Endometrial microvascular endothelial cells (primary cell): Measurements from ENCODE around the gene SAMD3. TPM values are rescaled to one million over a fixed set of nuclear protein-coding genes. Genes with fewer than 3 reads are reported as not detected.
"Not testable (repeated sequence)": the region's sequence is repeated elsewhere in the genome, so short reads cannot be mapped to it uniquely, and the experiment has no call there.

Experiments used
- in situ Hi-C: cut with HindIII; loops from 2 replicates; pipeline ENCODE4 v1.10.0; 2017; ENCODE audit warnings: low sequenced_read_pairs, low pct_unique_long_range_greater_than_20kb; ENCODE audit errors: inconsistent ontology term
- total RNA-seq: library from RNA; depleted of rRNA; stranded (reverse); fragments of >200 nt; gene quantifications from one replicate; pipeline ENCODE4 v1.2.3, GENCODE V29; 2015; ENCODE audit errors: inconsistent ontology term

Gene SAMD3, protein sequence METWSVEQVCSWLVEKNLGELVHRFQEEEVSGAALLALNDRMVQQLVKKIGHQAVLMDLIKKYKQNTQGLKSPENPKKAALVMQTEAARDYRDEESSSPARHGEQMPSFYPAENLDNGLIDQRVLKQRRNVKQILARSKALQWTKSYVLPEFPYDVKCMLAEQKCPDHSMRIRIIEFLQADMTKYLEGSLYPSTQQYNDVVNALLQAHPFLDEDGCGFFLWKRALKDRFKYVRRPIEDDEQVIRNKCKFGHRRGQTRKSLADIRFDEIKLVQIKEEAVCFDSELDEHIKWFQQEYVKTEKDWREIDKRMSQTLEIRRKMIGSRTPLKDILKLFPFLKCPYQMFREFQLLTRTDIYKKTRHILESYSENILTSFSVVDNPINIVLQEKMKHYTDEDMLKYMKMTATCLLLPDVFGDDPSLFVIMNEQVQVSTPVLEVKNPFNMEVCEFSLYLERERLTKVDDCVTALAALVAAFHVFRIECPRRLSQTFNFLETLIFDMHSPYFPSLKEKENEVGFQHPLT
- total RNA-seq = not detected

DNA sequence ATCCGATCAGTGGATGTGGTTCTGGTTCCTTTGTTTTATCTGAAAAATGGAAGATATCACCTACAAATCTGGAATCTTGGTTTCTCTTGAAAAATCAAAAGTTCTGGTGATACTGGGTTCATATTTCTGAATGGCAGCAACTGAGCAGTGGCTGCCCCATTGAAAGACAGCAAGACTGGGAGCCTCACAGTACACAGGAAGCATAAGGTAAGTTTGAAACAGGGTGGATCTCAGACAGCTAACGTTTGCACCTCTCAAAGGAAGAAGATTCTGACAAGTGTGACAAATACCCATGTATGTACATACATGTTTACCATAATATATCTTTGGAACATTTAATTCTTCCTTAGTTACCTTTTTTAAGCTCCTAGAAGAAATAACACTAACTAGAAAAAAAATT lies at the start of gene SAMD3:
SAMD3 (minus strand) TSS at position 177 of the 400 bp plus-strand sequence. CDS start 7,678 bp downstream, outside the sequence.
- in situ Hi-C loops = no loop called here

DNA sequence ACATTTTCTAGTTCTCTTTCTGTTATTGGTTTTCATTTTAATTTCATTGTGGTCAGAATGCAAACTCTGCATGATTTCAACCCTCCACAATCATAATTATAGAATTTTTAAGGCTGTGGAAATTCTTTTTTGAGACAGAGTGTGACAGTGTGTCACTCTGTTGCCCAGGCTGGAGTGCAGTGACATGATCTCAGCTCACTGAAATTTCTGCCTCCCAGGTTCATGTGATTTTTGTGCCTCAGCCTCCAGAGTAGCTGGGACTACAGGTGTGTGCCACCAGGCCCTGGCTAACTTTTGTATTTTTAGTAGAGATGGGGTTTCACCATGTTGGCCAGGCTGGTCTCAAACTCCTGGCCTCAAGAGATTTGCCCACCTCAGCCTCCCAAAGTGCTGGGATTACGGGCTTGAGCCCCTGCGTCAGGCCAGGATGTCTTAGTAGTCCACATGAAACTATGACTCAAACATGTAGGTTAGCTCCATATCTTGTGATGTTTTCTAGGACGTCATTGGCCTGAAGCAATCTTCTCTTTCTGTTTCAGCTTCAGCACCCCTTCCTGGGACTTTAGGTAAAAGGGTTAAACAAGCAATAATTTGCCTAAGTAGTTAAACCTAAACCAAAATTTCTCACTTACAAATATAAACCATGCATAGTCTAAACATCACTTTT lies 47.4 kb upstream of the SAMD3 start:
- in situ Hi-C loops = no loop called here

DNA sequence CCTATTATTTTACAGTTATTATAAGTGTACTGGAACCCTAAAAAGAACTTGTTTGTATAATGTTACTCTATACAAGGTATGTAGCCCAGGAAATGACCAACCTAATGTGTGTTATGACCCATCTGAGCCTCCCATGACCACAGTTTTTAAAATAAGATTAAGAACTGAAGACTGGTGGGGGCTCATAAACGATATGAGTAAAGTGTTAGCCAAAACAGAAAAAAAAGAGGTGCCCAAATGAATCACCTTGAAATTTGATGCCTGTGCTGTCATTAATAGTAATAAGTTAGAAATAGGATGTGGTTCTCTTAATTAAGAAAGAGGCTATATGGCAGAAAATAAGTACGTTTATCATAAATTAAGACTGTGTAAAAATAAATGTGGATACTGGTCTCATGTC lies 42.8 kb upstream of the SAMD3 start:
- in situ Hi-C loops = not testable (repeated sequence)

DNA sequence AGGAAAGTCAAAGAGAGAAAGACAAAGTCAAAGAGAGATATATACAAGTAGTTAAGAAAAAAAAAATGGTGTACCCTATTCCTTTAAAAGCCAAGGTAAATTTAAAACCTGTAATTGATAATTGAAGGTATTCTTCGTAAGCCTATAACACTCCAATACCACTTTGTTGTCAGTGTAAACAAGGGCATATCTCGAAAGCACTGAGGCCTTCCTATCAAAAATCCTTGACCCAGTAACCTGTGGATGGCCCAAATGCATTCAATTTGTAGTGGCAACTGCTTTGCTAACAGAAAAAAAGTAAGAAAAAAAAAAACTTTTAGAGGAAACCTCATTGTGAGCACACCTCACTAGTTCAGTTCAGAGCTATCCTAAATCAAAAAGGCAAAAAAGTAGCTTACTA lies 39.3 kb upstream of the SAMD3 start:
- in situ Hi-C loops = no loop called here

DNA sequence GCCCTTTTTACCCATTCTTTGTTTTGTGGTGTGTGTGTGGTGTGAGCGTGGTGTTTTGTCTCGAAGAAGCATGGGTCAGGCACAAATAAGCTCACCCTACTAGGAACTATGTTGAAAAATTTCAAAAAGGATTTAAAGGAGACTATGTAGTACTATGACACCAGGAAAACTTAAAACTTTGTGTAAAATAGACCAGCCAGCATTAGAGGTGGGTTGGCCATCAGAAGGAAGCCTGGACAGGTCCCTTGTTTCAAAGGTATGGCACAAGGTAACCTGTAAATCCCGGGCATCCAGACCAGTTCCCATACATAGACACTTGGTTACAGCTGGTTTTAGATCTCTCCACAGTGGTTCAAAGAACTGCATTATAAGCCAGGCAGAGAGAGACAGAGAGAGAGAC lies 38.8 kb upstream of the SAMD3 start:
- in situ Hi-C loops = not testable (repeated sequence)

DNA sequence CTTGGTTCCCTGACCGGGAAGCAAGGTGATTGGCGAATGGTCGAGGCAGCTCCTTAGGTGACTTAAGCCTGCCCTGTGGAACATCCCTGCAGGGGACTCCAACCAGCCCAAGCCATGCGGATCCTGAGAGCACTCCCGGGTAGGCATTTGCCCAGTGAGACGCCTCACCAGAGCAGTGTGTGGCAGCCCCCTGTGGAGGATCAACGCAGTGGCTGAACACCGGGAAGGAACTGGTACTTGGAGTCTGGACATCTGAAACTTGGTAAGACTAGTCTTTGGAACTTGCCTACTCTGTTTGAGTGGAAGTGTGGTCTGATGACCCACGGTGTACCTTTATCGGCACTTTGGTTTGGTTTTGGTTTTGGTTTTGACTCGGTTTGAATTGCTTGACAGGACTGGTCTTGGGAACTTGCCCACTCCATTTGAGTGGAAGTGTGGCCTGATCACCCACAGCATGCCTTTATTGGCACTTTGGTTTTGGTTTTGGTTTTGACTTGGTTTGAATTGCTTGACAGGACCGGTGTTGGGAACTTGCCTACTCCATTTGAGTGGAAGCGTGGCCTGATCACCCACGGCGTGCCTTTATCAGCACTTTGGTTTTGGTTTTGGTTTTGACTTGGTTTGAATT lies 38.0 kb upstream of the SAMD3 start:
- in situ Hi-C loops = not testable (repeated sequence)

DNA sequence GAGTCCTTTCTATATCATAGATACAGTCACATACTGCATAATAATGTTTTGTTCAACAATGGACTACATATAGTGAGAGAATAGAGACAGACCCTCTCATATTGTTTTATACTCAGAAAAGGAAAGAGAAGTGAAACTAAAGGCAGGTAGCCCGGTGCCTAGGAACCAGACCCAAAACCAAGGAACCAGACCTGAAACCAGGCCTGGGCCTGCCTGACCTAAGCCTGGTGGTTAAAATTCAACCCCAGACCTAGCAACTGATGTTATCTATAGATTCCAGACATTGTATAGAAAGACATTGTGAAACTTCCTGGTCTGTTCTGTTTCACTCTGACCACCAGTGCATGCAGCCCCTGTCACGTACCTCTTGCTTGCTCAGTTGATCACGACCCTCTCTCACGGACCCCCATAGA lies 37.3 kb upstream of the SAMD3 start:
- in situ Hi-C loops = not testable (repeated sequence)

DNA sequence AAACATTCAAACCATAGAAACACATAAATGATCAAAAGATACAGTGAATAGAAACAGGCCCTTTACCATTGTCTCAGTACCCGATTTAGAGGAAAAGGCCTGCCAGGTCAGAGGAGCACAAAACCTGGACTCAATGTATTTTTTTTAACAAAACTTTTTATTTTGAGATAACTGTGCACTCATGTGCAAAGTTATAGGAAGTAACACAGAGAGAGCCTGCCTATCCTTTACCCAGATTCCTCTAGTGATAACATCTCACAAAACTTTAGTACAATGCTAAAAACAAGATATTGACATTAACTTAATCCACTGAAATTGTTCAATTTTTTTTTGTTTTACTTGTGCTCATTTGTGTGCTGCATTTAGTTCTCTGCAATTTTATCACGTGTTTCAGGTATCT lies 36.8 kb upstream of the SAMD3 start:
- in situ Hi-C loops = no loop called here

DNA sequence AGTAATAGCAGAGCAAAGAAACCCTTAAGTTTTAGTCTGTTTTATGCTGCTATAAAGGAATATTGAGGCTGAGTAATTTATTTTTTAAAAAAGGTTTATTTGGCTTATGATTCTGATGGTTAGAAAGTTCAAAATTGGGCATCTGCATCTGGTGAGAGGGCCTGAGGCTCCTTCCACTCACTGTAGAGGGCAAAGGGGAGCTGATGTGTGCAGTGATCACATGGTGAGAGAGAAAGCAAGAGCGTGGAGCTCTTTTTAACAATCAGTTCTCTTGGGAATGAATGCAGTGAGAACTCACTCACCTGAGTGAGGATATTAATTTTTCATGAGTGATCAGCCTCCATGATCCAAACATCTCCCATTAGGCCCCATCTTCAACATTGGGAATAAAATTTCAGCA lies 36.4 kb upstream of the SAMD3 start:
- in situ Hi-C loops = no loop called here

DNA sequence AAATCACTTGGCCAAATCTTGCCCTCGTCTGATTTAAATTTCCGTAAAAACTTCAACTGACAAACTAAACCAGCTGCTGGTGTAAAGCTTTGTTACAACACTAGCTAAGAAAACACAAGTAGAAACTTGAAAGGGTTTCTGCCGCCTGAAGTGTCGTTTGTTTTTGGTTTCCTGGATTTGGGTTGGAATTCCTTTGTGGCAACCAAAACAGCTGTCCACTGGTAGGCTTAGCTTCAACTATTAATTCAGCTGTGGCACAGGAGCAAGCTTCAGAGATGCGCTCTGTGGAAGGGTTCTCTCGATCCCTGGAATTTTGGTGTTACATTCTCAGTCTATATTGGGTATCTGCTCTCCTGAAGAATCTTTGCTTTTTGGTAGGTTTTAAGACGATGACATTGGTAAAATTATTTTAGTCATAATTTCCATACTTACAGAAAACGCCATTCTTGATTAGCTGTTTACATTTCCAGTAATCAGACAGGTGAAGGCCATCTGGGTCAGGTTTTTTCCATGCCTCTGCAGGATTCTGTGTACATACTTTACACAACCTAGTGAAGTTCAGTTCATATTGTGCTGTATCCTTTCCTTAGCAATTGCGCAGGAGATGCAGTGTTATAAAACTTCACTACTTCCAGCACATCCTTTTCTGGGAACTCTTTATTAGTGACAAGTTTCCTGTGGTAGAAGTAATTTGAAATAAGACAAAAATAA lies 29.9 kb upstream of the SAMD3 start:
- in situ Hi-C loops = no loop called here

DNA sequence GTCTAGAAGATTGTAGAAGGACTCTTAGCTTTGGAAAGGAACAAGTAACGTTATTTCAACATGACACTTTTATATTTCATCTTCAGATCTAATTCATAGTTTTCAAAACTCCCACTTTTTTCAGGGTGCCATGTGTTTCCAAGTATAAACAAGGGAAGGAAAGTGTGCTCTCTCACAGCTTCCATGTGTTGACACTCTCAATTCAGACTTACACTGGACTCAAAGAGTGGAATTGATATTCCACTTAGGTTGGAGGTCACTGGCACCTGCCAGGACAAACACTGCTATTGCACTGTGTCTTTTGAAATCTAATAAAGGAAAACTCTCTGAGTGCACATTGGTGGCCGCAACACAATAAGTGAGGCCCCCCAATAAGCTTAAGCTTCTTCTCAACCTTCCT lies 22.5 kb upstream of the SAMD3 start:
- in situ Hi-C loops = no loop called here

DNA sequence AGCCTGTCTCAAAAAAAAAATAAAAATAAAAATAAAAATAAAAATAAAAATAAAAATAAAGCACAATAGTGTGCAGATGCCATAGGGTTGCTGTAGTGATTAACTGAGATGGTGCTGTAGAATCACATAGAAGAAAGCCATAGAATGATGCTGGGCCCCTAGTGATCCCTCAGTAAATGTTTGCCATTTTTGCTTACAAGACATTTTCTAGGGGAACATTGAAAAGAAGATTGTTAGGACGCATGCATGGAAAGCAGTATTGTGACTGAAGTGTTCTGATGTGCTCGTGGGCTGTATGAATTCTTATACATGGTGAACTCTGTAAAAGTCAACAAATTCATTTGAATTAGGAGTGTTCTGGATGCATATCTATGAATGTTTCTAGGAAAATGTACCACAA lies 22.0 kb upstream of the SAMD3 start:
- in situ Hi-C loops = no loop called here

DNA sequence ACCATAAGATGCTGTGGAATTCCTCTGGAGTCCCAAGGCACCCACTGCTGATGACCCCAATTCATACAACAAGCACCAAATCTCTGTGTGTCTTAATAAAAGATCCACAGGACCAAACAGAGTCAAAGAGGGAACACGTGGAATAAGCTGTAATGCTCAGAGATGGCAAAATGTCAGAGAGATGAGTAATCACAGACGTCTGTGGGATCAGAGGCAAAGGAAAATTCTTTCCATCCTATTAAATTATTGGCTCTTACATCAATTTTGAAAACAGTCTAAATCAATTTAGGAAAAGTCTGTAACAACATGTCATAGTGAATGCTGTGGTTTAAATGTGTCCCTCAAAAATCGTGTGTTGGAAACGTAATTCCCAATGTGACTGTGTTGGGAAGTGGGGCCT lies 17.5 kb upstream of the SAMD3 start:
- in situ Hi-C loops = no loop called here

DNA sequence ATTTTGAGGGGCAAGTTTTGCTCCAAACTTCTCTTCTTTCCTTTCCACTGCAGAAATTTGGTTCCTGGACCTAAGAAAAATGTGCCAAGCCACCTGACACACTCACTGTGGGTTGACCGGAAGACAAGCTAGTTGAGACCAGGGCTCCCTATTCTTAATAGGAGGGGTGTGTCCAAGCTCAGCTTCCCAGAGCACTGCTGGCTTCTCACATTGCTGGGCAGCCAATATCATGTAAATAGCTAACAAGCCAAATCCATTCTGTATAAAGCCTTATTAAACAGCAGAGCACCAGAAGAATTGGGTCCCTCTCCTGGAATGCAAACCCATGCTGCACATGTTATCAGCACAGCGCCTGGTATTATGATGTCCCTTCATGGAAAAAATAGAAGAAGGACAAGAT lies 17.0 kb upstream of the SAMD3 start:
- in situ Hi-C loops = no loop called here

DNA sequence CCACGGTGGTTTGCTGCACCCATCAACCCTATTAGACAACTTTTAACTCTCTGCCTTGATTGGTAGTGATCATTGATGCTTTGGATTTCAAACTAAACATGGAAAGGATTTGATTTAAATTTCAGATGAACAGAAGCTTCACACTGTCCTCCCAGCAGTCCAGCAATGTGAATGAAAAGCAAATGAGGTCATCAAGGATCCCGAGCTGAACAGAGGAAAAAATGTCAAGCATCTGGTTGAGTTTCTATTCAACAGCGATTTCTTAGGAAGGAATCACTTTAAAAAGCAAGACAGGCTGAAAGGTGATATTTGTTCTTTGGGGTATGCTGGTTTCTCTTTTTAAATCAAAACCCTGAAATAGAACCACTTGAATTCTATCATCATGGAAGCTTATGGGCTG lies 10.6 kb upstream of the SAMD3 start:
- in situ Hi-C loops = no loop called here

DNA sequence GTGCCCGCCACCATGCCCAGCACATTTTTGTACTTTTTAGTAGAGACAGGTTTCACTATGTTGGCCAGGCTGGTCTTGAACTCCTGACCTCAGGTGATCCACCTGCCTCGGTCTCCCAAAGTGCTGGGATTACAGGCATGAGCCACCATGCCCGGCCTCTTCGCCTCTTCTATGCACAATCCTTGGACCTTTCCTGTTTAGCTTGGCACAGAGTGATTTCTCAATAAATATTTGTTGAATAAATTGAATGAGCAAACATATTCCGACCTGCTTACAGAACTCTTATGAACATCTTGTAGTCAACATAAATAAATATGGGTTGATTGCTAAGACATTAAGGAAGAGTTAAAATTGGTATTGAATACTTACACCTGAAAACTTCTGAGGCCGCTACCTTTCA lies 7.8 kb upstream of the SAMD3 start:
- in situ Hi-C loops = not testable (repeated sequence)

DNA sequence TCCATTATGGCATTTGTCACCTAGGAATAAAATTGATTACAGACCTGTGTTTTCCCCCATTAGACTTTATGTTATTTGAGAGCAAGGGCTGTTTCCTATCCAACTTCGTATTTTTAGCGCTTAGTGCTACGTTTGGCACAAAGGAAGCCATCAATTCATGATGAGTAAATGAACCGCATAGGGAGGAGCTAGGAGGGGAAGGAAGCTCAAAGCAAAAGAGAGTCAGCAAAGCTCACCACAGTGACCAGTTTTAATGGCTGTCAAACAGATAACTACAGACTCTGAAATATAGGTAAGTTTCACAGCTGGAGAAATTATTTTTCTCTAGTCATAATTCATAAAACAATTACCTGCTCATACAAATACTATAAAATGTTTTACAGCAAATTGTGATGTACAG lies 6.9 kb upstream of the SAMD3 start:
- in situ Hi-C loops = no loop called here

DNA sequence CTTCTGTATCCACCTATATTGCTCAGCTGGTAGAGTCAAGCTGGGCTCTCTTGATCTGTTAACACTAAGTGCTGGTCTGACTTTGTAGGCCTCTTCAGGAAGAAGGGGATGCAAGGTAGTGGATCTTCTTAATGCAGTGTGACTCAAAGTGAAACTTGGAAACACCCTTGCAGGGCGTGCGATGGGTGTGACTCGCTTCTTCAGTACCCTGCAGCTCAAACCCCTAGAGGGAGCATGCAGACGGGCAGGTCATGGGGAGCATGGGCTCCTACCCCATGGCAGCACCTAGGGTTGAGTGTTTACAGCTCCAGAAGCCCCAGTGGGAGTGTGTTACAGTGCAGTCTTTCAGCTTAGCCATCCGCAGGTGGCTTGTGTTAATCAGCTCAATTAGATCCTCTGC lies 757 bp upstream of the SAMD3 start:
- in situ Hi-C loops = no loop called here

DNA sequence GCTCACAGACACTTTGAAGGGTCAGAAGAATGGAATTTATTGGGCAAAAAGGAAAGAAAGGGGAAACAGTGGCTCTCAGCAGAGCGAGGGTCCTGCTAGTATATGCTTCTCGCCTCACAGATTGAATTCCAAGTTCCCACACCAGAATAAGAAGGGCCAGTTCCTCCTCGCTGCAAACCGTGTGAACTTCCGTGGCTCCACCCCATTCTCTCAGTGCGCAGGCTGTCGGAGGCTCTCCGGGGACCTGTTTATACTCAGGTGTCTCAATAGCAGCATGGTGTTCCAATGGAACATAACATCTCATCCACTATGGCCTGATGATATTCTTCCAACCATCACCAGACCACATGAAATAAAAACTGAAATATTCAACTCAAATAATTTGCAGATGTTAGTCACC lies 4.6 kb downstream of the SAMD3 start:
- in situ Hi-C loops = no loop called here
